Stimulated activated CD4-positive, alpha-beta T cell treated with anti-CD3 and anti-CD28 coated beads, Interleukin-4, amount 100 ng/mL, for 4 hours (primary cell): ENCODE results near the gene ORC5.
"Not testable (repeated sequence)": the region's sequence is repeated elsewhere in the genome, so short reads cannot be mapped to it uniquely, and the experiment has no call there.

Source experiments
- DNase-seq, 2 experiments: peaks; one replicate each; pipeline ENCODE4 v3.0.0-alpha.2; 2020

ORC5 gene

DNA sequence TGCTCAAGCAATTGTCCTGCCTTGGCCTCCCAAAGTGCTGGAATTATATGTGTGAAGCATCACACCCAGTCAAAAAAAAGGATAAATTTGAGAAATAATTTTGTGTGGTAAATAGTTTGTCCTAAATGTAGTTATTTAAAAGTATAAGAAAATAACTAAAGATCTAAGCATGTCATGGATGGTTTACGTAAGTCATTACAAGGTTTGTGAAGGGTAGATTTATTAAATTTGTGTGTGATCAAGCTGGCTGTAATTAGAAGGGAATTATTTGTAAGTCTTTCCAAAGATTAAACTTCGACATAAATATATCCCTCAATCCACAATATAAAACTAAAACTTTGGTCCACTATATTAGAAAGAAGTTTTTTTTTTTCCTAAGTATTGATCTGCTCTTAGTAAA lies 28.6 kb downstream of the ORC5 start:
- DNase-seq: no peak

GRCh38 chr7:104177565-104178083 lies 30.2 kb downstream of the ORC5 start:
- DNase-seq: not testable (repeated sequence)

DNA sequence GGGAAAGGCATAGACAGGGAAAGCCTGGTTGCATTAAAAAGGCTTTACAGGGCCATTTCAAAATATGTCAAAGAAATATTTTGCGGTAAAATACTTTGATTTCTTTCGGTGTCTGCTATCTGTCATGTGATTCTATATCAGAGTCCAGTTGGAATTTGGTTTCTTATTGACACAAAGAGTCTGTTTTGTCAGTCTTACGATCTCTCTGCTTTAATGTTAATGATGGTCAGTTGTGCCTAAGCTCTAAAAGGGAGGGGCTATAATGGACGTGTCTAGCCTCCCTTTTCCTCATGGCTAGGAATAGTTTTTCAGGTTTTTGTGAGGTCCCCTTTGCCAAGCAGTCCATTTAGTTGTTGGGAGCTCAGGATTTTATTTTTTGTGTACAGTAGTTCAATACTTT lies 31.5 kb downstream of the ORC5 start:
- DNase-seq: no peak

DNA sequence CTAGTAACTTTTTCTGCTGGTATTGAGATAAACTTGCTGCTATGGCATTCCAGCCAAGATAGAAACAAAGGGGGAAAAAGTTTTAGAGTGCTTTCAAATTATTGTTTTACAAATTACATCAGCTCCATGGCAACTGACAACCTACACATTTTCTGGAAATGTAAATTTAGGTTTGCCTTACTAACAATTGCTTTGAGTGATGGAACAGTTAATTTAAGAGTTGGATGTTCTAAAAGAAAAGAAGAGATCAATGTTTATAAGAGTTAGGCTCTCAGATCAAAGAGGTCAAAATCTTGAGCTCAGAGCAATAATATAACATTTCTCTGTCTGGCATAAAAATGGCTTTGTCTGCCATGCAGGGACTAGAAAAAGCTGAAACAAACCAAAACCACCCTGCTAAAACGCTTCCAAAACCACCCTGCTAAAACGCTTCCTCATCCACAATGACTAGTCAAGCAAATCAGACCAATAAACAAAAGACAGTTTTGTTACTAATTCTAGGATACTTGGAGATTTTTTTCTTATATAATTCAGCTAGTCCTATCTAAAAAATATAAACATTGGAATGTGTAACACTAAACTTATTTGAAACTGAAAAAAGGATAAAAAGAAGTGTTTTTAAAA lies 32.3 kb downstream of the ORC5 start:
- no peak for DNase-seq

DNA sequence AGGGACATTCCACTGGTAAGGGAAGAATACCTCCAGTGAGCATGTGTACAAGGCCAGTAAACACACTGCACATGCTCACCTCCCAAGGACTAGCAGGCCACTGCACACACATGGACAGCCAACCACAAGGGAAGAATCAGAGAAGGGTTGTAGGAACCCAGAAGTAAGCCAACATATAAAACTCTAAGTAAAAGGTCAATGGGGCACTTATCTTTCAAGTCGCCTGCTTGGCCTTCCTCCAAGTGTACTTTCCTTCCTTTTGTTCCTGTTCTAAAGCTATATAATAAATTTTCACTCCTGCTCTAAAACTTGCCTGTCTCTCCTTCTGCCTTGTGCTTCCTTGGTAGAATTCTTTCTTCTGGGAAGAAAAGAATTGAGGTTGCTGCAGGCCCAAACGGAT lies 33.0 kb downstream of the ORC5 start:
- DNase-seq: no peak

- DNase-seq: no peak
Measured at GRCh38 chr7:104162081-104162480, 45.7 kb downstream of the ORC5 start.

DNA sequence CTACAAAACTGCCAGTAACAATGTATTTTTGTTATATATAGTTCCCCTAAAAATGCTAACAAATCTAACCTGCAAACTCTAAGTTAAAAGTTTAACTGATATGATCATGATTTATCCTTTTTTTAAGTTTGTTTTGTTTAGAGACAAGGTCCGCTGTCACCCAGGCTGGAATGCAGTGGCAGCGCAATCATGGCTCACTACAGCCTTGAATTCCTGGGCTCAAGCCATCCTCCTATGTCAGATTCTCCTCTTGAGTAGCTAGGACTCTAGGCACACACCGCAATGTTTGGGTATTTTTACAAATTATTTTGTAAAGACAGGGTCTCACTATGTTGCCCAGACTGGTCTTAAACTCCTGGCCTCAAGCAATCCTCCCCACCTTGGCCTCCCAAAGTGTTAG lies 46.6 kb downstream of the ORC5 start:
- DNase-seq: no peak

DNA sequence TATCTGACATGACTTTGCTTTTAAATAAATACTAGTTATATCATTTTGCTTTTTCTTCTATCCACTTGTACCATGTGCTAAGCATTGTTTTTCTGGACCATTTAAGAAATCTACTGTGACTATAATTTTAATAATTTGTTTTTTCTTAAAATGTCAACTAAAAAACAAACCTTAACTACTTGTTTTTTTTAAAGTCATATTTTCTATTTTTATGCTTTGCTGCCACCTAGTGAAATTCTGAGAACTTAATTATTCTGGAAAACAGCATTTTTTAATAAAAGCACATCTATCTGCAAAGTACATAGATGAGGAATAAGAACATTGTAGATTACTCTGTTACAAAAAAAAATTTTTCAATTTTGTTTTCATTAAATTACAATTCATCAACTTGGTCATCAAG lies 47.4 kb downstream of the ORC5 start:
- no peak for DNase-seq

DNA sequence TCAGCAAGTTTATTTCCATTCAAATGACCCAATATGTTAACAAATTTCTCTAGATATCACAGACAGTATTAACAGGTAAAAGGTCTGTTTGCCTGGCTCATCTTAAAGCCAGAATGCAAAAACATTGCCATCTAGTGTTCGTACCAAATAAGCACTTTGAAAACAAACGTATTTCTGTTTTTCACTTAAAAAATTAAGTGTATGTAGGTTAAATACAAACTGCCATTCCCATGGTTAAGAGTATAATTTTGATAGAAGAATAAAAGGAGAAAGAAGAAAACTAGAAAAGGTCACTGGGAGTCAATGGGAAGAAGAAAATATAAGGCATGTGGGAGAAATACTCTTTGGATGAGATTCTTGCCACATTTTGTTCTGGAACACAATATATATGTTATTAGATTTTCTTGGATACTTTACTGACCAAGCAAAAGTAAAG lies 51.0 kb downstream of the ORC5 start:
- no peak for DNase-seq

DNA sequence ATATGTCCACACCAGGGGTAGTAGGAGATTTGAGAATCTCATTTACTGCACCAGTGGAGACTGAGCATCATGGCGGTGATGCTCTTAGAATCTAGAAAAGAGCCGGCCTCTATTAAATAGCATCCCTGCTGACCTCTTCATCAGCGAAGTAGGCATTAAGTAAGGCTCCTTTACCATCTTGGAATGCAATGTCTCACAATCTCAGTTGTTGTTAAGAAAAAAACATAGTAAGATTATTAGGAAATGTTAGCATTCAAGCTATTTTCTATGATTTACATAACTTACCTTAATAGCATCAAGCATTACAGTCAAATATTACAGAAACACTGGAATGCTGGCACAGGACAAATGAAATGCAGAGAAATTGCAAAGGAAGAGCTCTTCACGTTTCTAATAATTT lies 54.5 kb downstream of the ORC5 start:
- no peak for DNase-seq

DNA sequence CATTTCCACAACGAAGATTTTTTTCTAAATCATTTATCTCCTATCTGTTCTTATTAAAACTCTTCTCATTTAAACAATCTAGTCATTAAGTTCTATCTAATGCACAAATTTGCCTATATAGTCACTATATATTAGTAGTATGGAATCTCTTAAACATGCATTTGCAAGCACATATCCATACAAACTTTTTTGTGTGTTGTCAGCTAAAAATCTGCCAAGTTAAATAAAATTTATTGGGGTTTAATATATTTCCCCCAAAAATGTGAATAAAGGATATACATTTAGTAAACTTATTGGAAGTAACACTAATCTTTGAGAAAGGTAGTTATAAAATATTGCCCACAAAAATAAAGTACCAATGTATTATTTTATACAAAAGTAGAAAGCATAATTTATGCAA lies 55.3 kb downstream of the ORC5 start:
- no peak for DNase-seq

- DNase-seq: no peak
Measured at GRCh38 chr7:104150470-104150869, 57.3 kb downstream of the ORC5 start.

- no peak for DNase-seq
Measured at GRCh38 chr7:104149822-104150221, 58.0 kb downstream of the ORC5 start.

DNA sequence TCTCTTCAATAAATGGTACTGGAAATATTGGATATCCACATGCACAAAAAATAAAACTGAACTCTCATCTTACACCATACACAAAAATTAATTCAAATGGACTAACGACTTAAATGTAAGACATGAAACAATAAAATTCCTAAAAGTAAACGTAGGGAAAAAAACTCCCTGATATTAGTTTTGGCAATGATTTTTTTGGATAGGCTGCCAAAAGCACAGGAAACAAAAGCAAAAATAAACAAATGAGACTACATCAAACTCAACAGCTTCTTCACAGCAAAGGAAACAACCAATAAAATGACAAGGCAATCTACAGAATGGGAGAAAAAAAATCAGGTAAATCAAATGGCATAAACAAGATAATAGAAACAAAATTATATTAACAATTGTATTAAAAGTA lies 65.7 kb downstream of the ORC5 start:
- DNase-seq: no peak

DNA sequence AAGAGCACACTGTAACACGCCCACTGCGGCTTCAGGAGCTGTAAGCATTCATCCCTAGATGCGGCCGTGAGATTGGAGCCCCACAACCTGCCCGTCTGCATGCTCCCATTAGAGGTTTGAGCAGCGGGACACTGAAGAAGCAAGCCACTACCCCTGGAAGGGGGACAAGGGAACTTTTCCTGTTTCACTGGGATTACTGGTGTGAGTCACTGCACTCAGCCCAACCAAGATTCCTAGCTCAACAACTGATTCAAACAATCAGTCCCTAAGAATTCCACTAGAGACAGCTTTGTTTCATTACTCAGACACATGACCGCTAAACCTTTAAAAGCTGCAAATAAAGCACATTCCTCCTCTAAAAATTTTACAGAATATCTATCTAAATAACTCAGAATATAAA lies 69.8 kb downstream of the ORC5 start:
- no peak for DNase-seq

DNA sequence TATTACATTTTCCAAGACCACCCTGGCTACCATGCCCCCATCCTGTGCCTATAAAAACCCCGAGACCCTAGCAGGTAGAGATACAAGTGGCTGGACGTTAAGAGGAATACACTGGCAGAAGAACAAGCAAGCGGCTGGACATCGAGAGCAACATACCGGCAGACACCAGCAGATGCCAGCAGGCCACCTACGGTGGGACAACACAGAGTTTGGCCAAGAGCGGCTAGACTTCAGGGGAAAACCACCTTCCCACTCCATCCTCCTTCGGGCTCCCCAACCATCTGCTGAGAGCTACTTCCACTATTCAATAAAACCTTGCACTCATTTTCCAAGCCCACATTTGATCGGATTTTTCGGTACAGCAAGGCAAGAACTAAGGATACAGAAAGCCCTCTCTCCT lies 70.3 kb downstream of the ORC5 start:
- DNase-seq: no peak

DNA sequence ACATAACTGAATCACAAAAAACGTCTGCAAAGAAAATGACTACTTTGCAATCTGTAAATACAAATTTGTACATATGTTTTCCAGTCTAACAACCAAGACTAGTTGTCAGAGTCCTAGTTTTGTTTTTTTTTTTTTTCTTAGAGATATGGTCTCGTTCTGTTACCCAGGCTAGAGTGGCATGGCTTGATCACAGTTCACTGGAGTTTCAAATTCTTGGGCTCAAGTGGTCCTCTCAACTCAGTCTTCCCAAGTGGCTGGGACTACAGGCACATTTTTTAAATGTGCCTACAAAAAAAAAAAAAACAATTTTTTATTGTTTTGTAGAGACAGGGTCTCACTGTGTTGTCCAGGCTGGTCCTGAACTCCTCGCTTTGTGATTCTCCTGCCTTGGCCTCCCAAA lies 70.8 kb downstream of the ORC5 start:
- no peak for DNase-seq

DNA sequence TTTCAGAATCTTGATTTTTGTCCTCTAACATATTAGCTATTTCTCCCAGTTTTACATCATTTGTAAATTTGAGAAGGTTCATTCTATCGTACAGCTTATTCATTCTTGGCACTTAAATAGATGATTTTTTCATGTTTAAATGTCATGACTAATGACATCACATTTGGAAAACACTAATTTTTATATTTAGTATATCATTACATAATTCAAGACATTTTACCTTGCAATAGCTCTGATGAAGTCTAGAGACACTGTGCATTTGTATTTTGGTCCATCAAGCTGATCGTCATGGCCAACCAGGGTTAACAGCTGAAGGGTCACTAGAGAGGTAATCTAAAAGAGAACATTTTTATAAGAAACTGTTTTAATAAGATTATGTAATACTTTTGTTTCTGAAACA lies 71.3 kb downstream of the ORC5 start:
- DNase-seq: no peak

DNA sequence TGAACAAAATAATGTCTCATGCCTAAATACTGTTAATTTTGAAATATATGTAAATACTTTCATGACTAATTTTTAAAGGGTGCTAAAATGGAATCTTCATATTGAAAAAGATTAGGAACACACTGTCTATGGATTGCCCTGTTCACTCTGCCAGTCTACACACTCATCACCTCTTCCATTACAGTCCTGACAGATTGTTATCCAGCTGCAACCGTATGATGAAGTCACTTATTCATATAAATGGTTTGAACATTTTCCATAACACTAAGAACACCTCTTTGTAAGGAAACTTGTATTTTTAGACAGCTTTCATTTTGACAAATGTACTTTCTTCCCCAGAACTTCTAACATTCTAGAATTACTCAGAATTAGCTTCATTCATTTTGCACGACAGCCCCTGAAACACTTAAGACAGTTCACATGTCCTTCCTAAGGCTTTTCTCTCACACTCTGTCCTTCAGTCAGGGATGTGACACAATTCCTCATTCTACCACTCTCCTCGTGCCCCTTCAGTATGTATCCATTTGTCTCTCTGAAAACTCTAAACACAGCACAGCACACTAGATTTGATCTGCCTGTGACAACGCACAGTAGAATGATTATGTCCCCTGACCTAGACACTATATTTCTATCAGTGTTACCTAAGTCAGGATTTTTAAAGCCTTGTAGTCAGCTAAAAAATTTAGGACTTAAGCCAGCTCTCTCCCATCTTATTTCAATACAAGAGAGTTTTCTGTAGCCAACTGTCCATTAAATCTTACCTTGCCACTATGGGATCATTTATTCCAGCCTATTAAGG lies 71.9 kb downstream of the ORC5 start:
- DNase-seq: no peak

DNA sequence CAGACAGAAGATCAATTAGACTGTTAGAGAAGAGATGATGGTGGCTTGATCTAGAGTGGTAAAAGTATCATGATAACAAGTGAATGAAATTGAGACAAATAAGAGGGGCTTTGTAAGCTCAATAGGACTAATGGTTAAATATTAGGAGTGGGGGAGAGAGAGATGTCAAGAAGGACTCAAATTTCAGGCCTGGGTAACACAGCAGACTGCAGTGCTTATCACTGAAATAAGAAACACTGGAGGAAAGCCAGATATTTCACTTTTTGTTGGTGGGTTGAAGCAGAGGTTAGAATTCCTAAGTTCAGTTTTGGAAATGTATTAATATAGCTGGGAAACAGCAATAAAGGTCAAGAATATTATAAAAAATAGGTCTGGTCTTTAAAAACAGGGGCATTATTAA lies 74.6 kb downstream of the ORC5 start:
- DNase-seq: no peak

GRCh38 chr7:104130726-104131125 lies 77.1 kb downstream of the ORC5 start:
- DNase-seq: no peak

DNA sequence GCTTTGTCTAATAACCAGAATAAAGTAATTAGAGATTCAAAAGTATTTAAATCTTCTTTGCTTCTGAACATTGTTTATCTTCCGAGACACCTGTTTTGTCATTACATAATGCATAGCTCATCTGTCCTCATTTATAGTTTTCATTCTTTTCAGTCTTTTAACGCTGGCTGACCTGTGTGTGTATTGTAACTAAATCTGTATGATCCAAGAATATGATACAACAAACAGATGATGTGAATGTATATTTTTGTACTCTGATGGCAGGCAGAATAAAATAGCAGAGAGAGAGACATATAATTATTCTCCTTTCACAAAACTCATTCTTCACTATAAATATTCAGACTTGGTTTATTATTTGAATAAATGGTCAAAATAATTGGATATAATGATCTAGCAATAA lies 80.6 kb downstream of the ORC5 start:
- no peak for DNase-seq

DNA sequence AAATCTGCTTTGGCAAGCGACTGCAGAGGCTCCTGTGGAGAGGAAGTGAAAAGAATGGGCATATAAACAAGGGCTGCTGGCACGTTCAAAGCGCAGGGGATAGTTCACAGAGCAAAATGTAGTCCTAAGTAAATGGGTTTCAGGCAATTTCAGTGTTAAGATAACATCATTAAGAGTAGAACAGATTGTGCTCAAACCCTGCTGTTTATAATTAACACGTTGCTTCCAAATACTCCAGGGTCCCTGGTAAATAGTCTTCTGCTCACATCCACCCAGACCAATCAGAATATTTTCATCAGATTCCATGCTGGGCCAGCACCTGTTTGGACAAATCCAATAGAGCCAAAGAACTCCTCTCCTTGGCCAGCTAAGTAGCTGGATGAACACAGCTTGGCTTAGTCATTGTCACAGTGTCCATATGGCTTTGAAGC lies 81.4 kb downstream of the ORC5 start:
- DNase-seq: no peak

GRCh38 chr7:104124893-104125477 lies 82.8 kb downstream of the ORC5 start:
- no peak for DNase-seq
